WERI-Rb-1 (cell line): ENCODE results near the gene RNASE8.

ENCODE experiments used
- DNase-seq: peaks from one replicate; pipeline ENCODE4 v3.0.0-alpha.2; 2020
- H3K27ac ChIP-seq: fragments of 250-450 bp; sonication (Bioruptor Pico); 2 replicates; pipeline ENCODE4 v1.5.1; 2020; ENCODE audit warnings: mild to moderate bottlenecking, moderate library complexity
- H3K27me3 ChIP-seq: fragments of 250-450 bp; sonication (Bioruptor Pico); 2 replicates; pipeline ENCODE4 v1.5.1; 2021; ENCODE audit warnings: mild to moderate bottlenecking, low read depth, moderate library complexity; ENCODE audit not compliant: insufficient read depth, severe bottlenecking
- H3K36me3 ChIP-seq: fragments of 250-450 bp; sonication (Bioruptor Pico); 2 replicates; pipeline ENCODE4 v1.5.1; 2020; ENCODE audit warnings: mild to moderate bottlenecking, moderate library complexity
- H3K4me3 ChIP-seq: 2 replicates; pipeline ENCODE4 v1.5.1; 2011; ENCODE audit warnings: low read depth, mild to moderate bottlenecking, control low read depth, low read length
- H3K9me3 ChIP-seq: fragments of 250-450 bp; sonication (Bioruptor Pico); 2 replicates; pipeline ENCODE4 v1.5.1; 2021; ENCODE audit warnings: mild to moderate bottlenecking, moderate library complexity; ENCODE audit not compliant: severe bottlenecking
- CTCF ChIP-seq: IDR thresholded peaks from 2 replicates; pipeline ENCODE4 v1.5.1; 2011; ENCODE audit warnings: low read depth, mild to moderate bottlenecking, control low read depth, inconsistent platforms, low read length

RNASE8 gene

GRCh38 chr14:21053184-21054122, 4.2 kb upstream of the RNASE8 start:
- no peaks in the 10 kb centered on the region for H3K36me3 ChIP-seq
- TF ChIP-seq CTCF, result no peak
- no peak overlapping the region for H3K4me3 ChIP-seq
- no peaks in the 10 kb centered on the region for H3K27me3 ChIP-seq
- DNase-seq, result no peak
- H3K9me3 ChIP-seq, result no peaks in the 10 kb centered on the region
- no peak overlapping the region for H3K27ac ChIP-seq

GRCh38 chr14:21054123-21054767, 3.4 kb upstream of the RNASE8 start:
- Histone ChIP-seq H3K4me3 (no peak overlapping the region), H3K27ac (no peak overlapping the region), H3K9me3 (no peaks in the 10 kb centered on the region), H3K36me3 (no peaks in the 10 kb centered on the region), H3K27me3 (no peaks in the 10 kb centered on the region)
- no peak for DNase-seq
- no peak for TF ChIP-seq CTCF

- no peak for DNase-seq
- H3K27ac ChIP-seq, result no peak overlapping the region
Measured at GRCh38 chr14:21054768-21055145, 2.9 kb upstream of the RNASE8 start.

GRCh38 chr14:21055432-21056117, 2.0 kb upstream of the RNASE8 start:
- no peaks in the 10 kb centered on the region for H3K9me3 ChIP-seq
- DNase-seq, result no peak
- H3K36me3 ChIP-seq, result no peaks in the 10 kb centered on the region
- H3K27ac ChIP-seq, result no peak overlapping the region
- no peak overlapping the region for H3K4me3 ChIP-seq
- no peak for TF ChIP-seq CTCF
- H3K27me3 ChIP-seq, result no peaks in the 10 kb centered on the region

More at GRCh38 chr14:21054768-21055145, 2.9 kb upstream of the RNASE8 start:
- no peak overlapping the region for H3K4me3 ChIP-seq
- no peaks in the 10 kb centered on the region for H3K27me3 ChIP-seq
- no peaks in the 10 kb centered on the region for H3K36me3 ChIP-seq
- no peak for TF ChIP-seq CTCF
- H3K9me3 ChIP-seq, result no peaks in the 10 kb centered on the region

GRCh38 chr14:21056520-21057163, 980 bp upstream of the RNASE8 start:
- Histone ChIP-seq H3K36me3 (no peaks in the 10 kb centered on the region), H3K27me3 (no peaks in the 10 kb centered on the region), H3K27ac (no peak overlapping the region), H3K4me3 (no peak overlapping the region), H3K9me3 (no peaks in the 10 kb centered on the region)
- no peak for DNase-seq
- TF ChIP-seq CTCF, result no peak
